ENCODE results near the gene SLC39A3. TPM values are rescaled to one million over a fixed set of nuclear protein-coding genes. Genes with fewer than 3 reads are reported as not detected.

The SLC39A3 gene
- total RNA-seq, 1 experiment from 2014 or later = 32.4 TPM

DNA sequence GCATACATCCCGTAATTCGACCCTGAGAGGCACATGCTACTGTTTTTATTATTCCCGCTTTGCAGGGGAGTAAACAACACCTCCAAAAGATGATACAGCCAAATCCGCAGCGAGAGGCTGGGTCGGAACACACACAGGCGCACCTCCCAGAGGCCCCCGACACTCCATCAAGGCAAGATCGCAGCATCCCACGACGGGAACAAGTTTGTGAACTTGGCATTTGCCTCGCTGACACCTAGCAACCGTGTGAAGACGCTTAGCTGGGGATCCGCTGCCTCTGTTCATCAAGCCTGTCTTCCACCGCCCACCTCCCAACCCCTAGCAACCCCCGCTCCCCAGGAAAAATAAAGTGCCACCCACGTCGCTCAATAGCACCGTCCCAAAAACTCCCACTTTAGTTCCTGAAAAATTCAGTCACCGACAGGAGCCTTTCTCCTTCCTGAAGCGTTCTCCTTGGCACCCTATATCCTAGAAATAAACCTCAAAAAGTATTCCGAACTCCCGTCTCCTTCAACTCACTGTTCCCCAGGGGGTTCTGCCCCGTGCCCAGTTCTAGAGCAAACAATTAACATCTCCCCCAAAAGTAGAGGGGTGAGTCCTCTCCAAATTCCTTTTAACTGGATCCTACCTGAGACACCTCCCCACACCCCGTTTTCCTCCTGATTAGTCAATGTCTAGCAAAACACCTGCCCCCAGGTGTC lies 39.0 kb downstream of the SLC39A3 start:
- H4K5ac ChIP-seq (ENCODE audit: insufficient read length, low read depth, low read length) = no peak overlapping the region
- H3K4me1 ChIP-seq (ENCODE audit: insufficient read depth, low read length) = no peaks in the 10 kb centered on the region
- no peak for TF ChIP-seq CTCF (conservative IDR thresholded peaks at IDR 0.05)
- no peak overlapping the region for H2AK5ac ChIP-seq (ENCODE audit: insufficient read length, low read length)
- H2BK15ac ChIP-seq (ENCODE audit: low read depth, low read length) = no peak overlapping the region
- peaks cover 7% of the 10 kb centered on the region for H3K23me2 ChIP-seq (ENCODE audit: insufficient read length, low read depth, low read length, poor library complexity, severe bottlenecking)
- H3K27ac Mint-ChIP-seq = peak overlapping the region in 1 of 3 experiments; percentile 33; a peak in 1 of 7 replicates
- H3K27me3 ChIP-seq (ENCODE audit: insufficient read depth, low read length) = peaks cover 6% of the 10 kb centered on the region; the same call in 1 of the 2 replicates
- no peaks in the 10 kb centered on the region for H3K9me3 ChIP-seq (ENCODE audit: control insufficient read depth, low read depth, low read length)
- H3K36me3 Mint-ChIP-seq (ENCODE audit: insufficient read depth in 1 of 3, low read depth in 3 of 3) = no peaks in the 10 kb centered on the region; a peak in 1 of 7 replicates
- H2BK120ac ChIP-seq (ENCODE audit: low read depth, low read length, poor library complexity, severe bottlenecking) = no peak overlapping the region
- no peaks in the 10 kb centered on the region for H3K79me1 ChIP-seq (ENCODE audit: insufficient read depth, low read depth, low read length, poor library complexity, severe bottlenecking)
- H2AFZ ChIP-seq (ENCODE audit: low read length) = no peak overlapping the region
- H4K8ac ChIP-seq (replicated peaks; ENCODE audit: insufficient read length, low read depth, low read length) = no peak overlapping the region
- no peak overlapping the region for H2BK12ac ChIP-seq (ENCODE audit: insufficient read length, low read depth, low read length)
- H2BK20ac ChIP-seq (ENCODE audit: low read depth, low read length, poor library complexity, severe bottlenecking) = no peak overlapping the region
- H3K14ac ChIP-seq (ENCODE audit: insufficient read depth, low read length) = no peak overlapping the region
- WGBS (ENCODE audit: extremely low coverage, insufficient read length, low lambda C conversion rate) = no CpG with 5 or more reads among the region's 26 CpGs
- no peak overlapping the region for H4K91ac ChIP-seq (ENCODE audit: insufficient read length, low read depth, low read length)
- H3K9ac ChIP-seq (ENCODE audit: extremely low read depth, insufficient read length, low read length) = no peak overlapping the region
- peaks cover 12 to 17% of the 10 kb centered on the region in 2 experiments for H3K4me1 Mint-ChIP-seq
- H3K23ac ChIP-seq (ENCODE audit: insufficient read length, low read depth, low read length) = no peak overlapping the region
- H3K4me2 ChIP-seq (ENCODE audit: insufficient read depth, insufficient read length, low read length) = peak overlapping the region; percentile 98
- H3K56ac ChIP-seq (ENCODE audit: insufficient read length, low read depth, low read length) = no peak overlapping the region
- no peaks in the 10 kb centered on the region for H3K79me2 ChIP-seq (ENCODE audit: insufficient read depth, low read length)
- no peak overlapping the region for H3K27ac ChIP-seq (ENCODE audit: insufficient read length, low read depth, low read length)
- no peak for DNase-seq
- H3K4me3 Mint-ChIP-seq = peak overlapping the region; percentile 78 to 95; a peak in 4 of 5 replicates
- H4K20me1 ChIP-seq (ENCODE audit: control insufficient read depth, insufficient read depth, insufficient read length) = no peaks in the 10 kb centered on the region
- H3K9me3 Mint-ChIP-seq = no peaks in the 10 kb centered on the region
- no peak overlapping the region for H2BK5ac ChIP-seq (ENCODE audit: insufficient read length, low read length)
- H3T11ph ChIP-seq (ENCODE audit: low read length) = no peak overlapping the region
- no peak overlapping the region for H3K18ac ChIP-seq (ENCODE audit: insufficient read length, low read depth, low read length)
- H3K4ac ChIP-seq (ENCODE audit: low read depth, low read length) = no peak overlapping the region
- H3K27me3 Mint-ChIP-seq (ENCODE audit: low read depth) = peaks cover 29% of the 10 kb centered on the region
